H9 (cell line): ENCODE data around the gene TERT. TPM values are rescaled to one million over a fixed set of nuclear protein-coding genes. Genes with fewer than 3 reads are reported as not detected.

ENCODE experiments used
- DNase-seq: peaks from one replicate; pipeline ENCODE4 v3.0.0-alpha.2; 2017
- H2AFZ ChIP-seq: one replicate; pipeline ENCODE4 v1.6.1; 2013; ENCODE audit warnings: mild to moderate bottlenecking, low read length, control low read depth, moderate library complexity
- H2AK5ac ChIP-seq: 2 replicates; pipeline ENCODE4 v1.6.1; 2013; ENCODE audit warnings: low read length, control low read depth, mixed read lengths; ENCODE audit not compliant: insufficient read length
- H2BK120ac ChIP-seq: one replicate; pipeline ENCODE4 v1.6.1; 2013; ENCODE audit warnings: low read depth, mild to moderate bottlenecking, low read length, control low read depth, inconsistent platforms; ENCODE audit not compliant: poor library complexity, severe bottlenecking
- H2BK12ac ChIP-seq: 2 replicates; pipeline ENCODE4 v1.6.1; 2013; ENCODE audit warnings: low read length, control low read depth, mixed read lengths, low read depth; ENCODE audit not compliant: insufficient read length
- H2BK15ac ChIP-seq: 2 replicates; pipeline ENCODE4 v1.6.1; 2013; ENCODE audit warnings: low read depth, low read length, control low read depth
- H2BK20ac ChIP-seq: one replicate; pipeline ENCODE4 v1.6.1; 2013; ENCODE audit warnings: low read depth, mild to moderate bottlenecking, low read length, control low read depth, inconsistent platforms; ENCODE audit not compliant: poor library complexity, severe bottlenecking
- H2BK5ac ChIP-seq: 2 replicates; pipeline ENCODE4 v1.6.1; 2013; ENCODE audit warnings: low read length, control low read depth, mixed read lengths; ENCODE audit not compliant: insufficient read length
- H3K14ac ChIP-seq: 2 replicates; pipeline ENCODE4 v1.6.1; 2013; ENCODE audit warnings: low read length, control low read depth; ENCODE audit not compliant: insufficient read depth
- H3K18ac ChIP-seq: 2 replicates; pipeline ENCODE4 v1.6.1; 2013; ENCODE audit warnings: low read depth, mild to moderate bottlenecking, mixed read lengths, low read length, control low read depth; ENCODE audit not compliant: insufficient read length
- H3K23ac ChIP-seq: 2 replicates; pipeline ENCODE4 v1.6.1; 2013; ENCODE audit warnings: low read length, control low read depth, mixed read lengths, low read depth; ENCODE audit not compliant: insufficient read length
- H3K23me2 ChIP-seq: 2 replicates; pipeline ENCODE4 v1.6.1; 2013; ENCODE audit warnings: low read depth, mild to moderate bottlenecking, mixed read lengths, low read length, control low read depth; ENCODE audit not compliant: insufficient read length, poor library complexity, severe bottlenecking
- H3K27ac ChIP-seq: 2 replicates; pipeline ENCODE4 v1.5.1; 2013; ENCODE audit warnings: low read length, control low read depth, mixed read lengths, low read depth; ENCODE audit not compliant: insufficient read length
- H3K27me3 ChIP-seq: 2 replicates; pipeline ENCODE4 v1.6.1; 2013; ENCODE audit warnings: low read length, control low read depth, inconsistent platforms; ENCODE audit not compliant: insufficient read depth
- H3K4ac ChIP-seq: 2 replicates; pipeline ENCODE4 v1.6.1; 2013; ENCODE audit warnings: low read depth, mild to moderate bottlenecking, control low read depth, inconsistent platforms, low read length, moderate library complexity
- H3K4me1 ChIP-seq: 2 replicates; pipeline ENCODE4 v1.6.1; 2013; ENCODE audit warnings: low read length, control low read depth, inconsistent platforms; ENCODE audit not compliant: insufficient read depth
- H3K4me2 ChIP-seq: 2 replicates; pipeline ENCODE4 v1.6.1; 2013; ENCODE audit warnings: low read length, control low read depth, mixed read lengths; ENCODE audit not compliant: insufficient read length, insufficient read depth
- H3K56ac ChIP-seq: 2 replicates; pipeline ENCODE4 v1.6.1; 2013; ENCODE audit warnings: low read depth, mild to moderate bottlenecking, mixed read lengths, low read length, control low read depth; ENCODE audit not compliant: insufficient read length
- H3K79me1 ChIP-seq: 2 replicates; pipeline ENCODE4 v1.6.1; 2013; ENCODE audit warnings: low read depth, mild to moderate bottlenecking, moderate library complexity, low read length, control low read depth, inconsistent platforms; ENCODE audit not compliant: insufficient read depth, poor library complexity, severe bottlenecking
- H3K79me2 ChIP-seq: 2 replicates; pipeline ENCODE4 v1.6.1; 2013; ENCODE audit warnings: low read length, control low read depth, inconsistent platforms; ENCODE audit not compliant: insufficient read depth
- H3K9ac ChIP-seq: 2 replicates; pipeline ENCODE4 v1.6.1; 2013; ENCODE audit warnings: low read length, control low read depth, mixed read lengths; ENCODE audit not compliant: insufficient read length; ENCODE audit errors: extremely low read depth
- H3K9me3 ChIP-seq: one replicate; pipeline ENCODE4 v1.6.1; 2013; ENCODE audit warnings: low read depth, low read length, inconsistent platforms; ENCODE audit not compliant: control insufficient read depth
- H3T11ph ChIP-seq: one replicate; pipeline ENCODE4 v1.6.1; 2013; ENCODE audit warnings: mild to moderate bottlenecking, low read length, control low read depth, inconsistent platforms
- H4K20me1 ChIP-seq: one replicate; pipeline ENCODE4 v1.6.1; 2013; ENCODE audit not compliant: control insufficient read depth, insufficient read length, insufficient read depth
- H4K5ac ChIP-seq: 2 replicates; pipeline ENCODE4 v1.6.1; 2013; ENCODE audit warnings: low read depth, mild to moderate bottlenecking, mixed read lengths, low read length, control low read depth; ENCODE audit not compliant: insufficient read length
- H4K8ac ChIP-seq: replicated peaks from 2 replicates; pipeline ENCODE4 v1.6.1; 2013; ENCODE audit warnings: low read length, control low read depth, mixed read lengths, low read depth; ENCODE audit not compliant: insufficient read length
- H4K91ac ChIP-seq: 2 replicates; pipeline ENCODE4 v1.6.1; 2013; ENCODE audit warnings: low read depth, mild to moderate bottlenecking, moderate library complexity, mixed read lengths, low read length, control low read depth; ENCODE audit not compliant: insufficient read length
- H3K27ac Mint-ChIP-seq, 3 experiments: 2 replicates in 2 of 3; 3 replicates in 1 of 3; pipeline ENCODE4 v1.8.0; 2020 to 2021; ENCODE audit warnings: mixed read lengths in 3 of 3, mild to moderate bottlenecking in 1 of 3, moderate library complexity in 1 of 3
- H3K27me3 Mint-ChIP-seq: 2 replicates; pipeline ENCODE4 v1.8.0; 2021; ENCODE audit warnings: low read depth, mild to moderate bottlenecking, moderate library complexity, mixed read lengths
- H3K36me3 Mint-ChIP-seq, 3 experiments: 2 replicates in 2 of 3; 3 replicates in 1 of 3; pipeline ENCODE4 v1.8.0; 2020 to 2021; ENCODE audit warnings: low read depth in 3 of 3, mixed read lengths in 3 of 3; ENCODE audit not compliant: insufficient read depth in 1 of 3
- H3K4me1 Mint-ChIP-seq, 2 experiments: 2 replicates each; pipeline ENCODE4 v1.8.0; 2020; ENCODE audit warnings: mixed read lengths in 2 of 2
- H3K4me3 Mint-ChIP-seq, 2 experiments: 2 replicates in 1 of 2; 3 replicates in 1 of 2; pipeline ENCODE4 v1.8.0; 2020 to 2021; ENCODE audit warnings: mild to moderate bottlenecking in 2 of 2, mixed read lengths in 2 of 2, moderate library complexity in 1 of 2
- H3K9me3 Mint-ChIP-seq, 2 experiments: 2 replicates in 1 of 2; 3 replicates in 1 of 2; pipeline ENCODE4 v1.8.0; 2020; ENCODE audit warnings: mild to moderate bottlenecking in 2 of 2, mixed read lengths in 2 of 2, moderate library complexity in 1 of 2
- CTCF ChIP-seq: fragments of 200-600 bp; sonication (generic); conservative IDR thresholded peaks from 3 replicates; pipeline ENCODE4 v1.8.0; 2021; ENCODE audit warnings: antibody characterized with exemption, mild to moderate bottlenecking
- WGBS: extraction: QIAGEN DNeasy Blood & Tissue Kit; methylation state at CpG from one replicate; pipeline ENCODE4 v1.1.7; 2013; ENCODE audit warnings: missing lambda C conversion rate, low lambda C conversion rate, mixed read lengths; ENCODE audit not compliant: insufficient read length; ENCODE audit errors: extremely low coverage; 5-methylcytosine and 5-hydroxymethylcytosine counted together
- total RNA-seq: library from RNA; stranded (reverse); gene quantifications from 2 replicates; pipeline ENCODE4 v1.2.1, GENCODE V29; 2021

TERT gene
- total RNA-seq, 1 experiment from 2014 or later, result 15.5 TPM

- Histone ChIP-seq H4K8ac (no peak overlapping the region), H4K20me1 (no peaks in the 10 kb centered on the region), H3K79me1 (no peaks in the 10 kb centered on the region), H2BK5ac (no peak overlapping the region), H3K23ac (no peak overlapping the region), H2AFZ (no peak overlapping the region), H3T11ph (no peak overlapping the region), H3K18ac (no peak overlapping the region), H4K5ac (no peak overlapping the region), H3K23me2 (no peaks in the 10 kb centered on the region), H2BK15ac (no peak overlapping the region), H2BK20ac (no peak overlapping the region), H4K91ac (no peak overlapping the region), H2AK5ac (no peak overlapping the region), H3K4me2 (no peak overlapping the region), H2BK12ac (no peak overlapping the region), H3K9me3 (no peaks in the 10 kb centered on the region), H3K14ac (no peak overlapping the region), H3K27me3 (no peaks in the 10 kb centered on the region), H3K4ac (no peak overlapping the region), H3K9ac (no peak overlapping the region), H3K79me2 (no peaks in the 10 kb centered on the region), H3K56ac (no peak overlapping the region), H3K4me1 (peaks cover 2% of the 10 kb centered on the region; the same call in 1 of the 2 replicates), H3K27ac (no peak overlapping the region), H2BK120ac (no peak overlapping the region)
- peak; percentile 18 for DNase-seq
- H3K9me3 Mint-ChIP-seq, result no peaks in the 10 kb centered on the region
- peak overlapping the region in 2 of 3 experiments; percentile 20 to 57; a peak in 1 of 7 replicates for H3K27ac Mint-ChIP-seq
- WGBS, result no CpG with 5 or more reads among the region's 29 CpGs
- H3K27me3 Mint-ChIP-seq, result no peaks in the 10 kb centered on the region
- H3K4me3 Mint-ChIP-seq, result no peak overlapping the region
- peaks cover 21 to 59% (median 50%) of the 10 kb centered on the region in 3 experiments; a peak in 6 of 7 replicates for H3K36me3 Mint-ChIP-seq
- no peak for TF ChIP-seq CTCF
- peaks cover 21 to 29% of the 10 kb centered on the region in 2 experiments for H3K4me1 Mint-ChIP-seq
Observed at GRCh38 chr5:1318659-1319251, 23.9 kb upstream of the TERT start.
